ENCODE measurements around the gene TP53RK. TPM values are rescaled to one million over a fixed set of nuclear protein-coding genes. Genes with fewer than 3 reads are reported as not detected.
A peak's percentile ranks its signal among the peaks of the same experiment; 100 is the strongest.

Gene TP53RK
- total and polyA plus RNA-seq, 2 of the 13 experiments (the other 11 are each of a cell fraction or from before 2014, with no cell fraction given), result 12.9 to 25.5 TPM

- TF ChIP-seq ZSCAN5A (CRISPR knock-in tag; IDR thresholded peaks at IDR 0.05; ENCODE audit: borderline replicate concordance), result 0 out of 2 replicates have a peak, but pooled peaks have one; percentile 18
Observed at GRCh38 chr20:46673394-46674252, 15.6 kb downstream of the TP53RK start (continued).

DNA sequence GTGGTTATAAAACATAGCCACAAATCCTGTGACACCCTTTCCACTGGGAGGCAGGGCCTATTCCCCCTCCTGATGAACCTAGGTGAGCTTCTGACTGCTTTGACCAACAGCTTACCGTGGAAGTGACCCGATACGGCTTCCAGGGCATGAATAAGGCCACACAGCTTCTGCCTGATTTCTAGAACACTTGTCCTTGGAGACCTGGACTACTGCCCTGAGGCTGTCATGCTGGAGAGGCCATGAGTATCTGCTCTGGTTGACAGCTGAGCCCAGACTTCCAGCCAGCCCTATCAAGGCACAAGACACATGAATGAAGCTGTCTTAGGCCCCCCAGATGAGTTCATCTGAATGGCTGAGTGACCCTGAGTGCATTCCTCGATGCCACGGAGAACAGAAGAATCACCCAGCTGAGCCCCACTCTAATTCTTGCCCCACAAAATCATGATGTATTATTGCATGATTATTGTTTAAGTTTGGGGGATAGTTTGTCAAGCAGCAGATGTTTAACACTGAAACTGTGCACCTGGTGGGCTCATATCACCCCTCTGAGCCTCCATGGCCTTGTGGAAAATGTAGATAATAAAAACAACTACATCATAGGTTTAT, 16.6 kb downstream of the TP53RK start:
- Histone ChIP-seq H3K4me2 (ENCODE audit: low read depth, low read length) (no peak overlapping the region), H3K9me3 (ENCODE audit: low read length) (peaks cover 45% of the 10 kb centered on the region), H3K27me3 (ENCODE audit: control insufficient read depth in 1 of 2, insufficient read depth in 2 of 2, low read length in 2 of 2) (no peaks in the 10 kb centered on the region), H4K20me1 (ENCODE audit: insufficient read depth, low read length) (no peaks in the 10 kb centered on the region), H3K9ac (ENCODE audit: insufficient read depth, low read depth, low read length) (no peak overlapping the region), H3K36me3 (replicated peaks in 1 of 2; ENCODE audit: control insufficient read depth in 1 of 2, insufficient read depth in 2 of 2, low read length in 2 of 2) (no peaks in the 10 kb centered on the region), H3K27ac (ENCODE audit: extremely low read length, insufficient read depth, low read length) (peak overlapping the region; percentile 84), H3K79me2 (ENCODE audit: insufficient read depth, low read length) (no peaks in the 10 kb centered on the region), H2AFZ (ENCODE audit: low read length) (no peak overlapping the region), H3K4me3 (replicated peaks in 1 of 3; ENCODE audit: insufficient read depth in 1 of 3, low read depth in 2 of 3, low read length in 3 of 3) (no peak overlapping the region), H3K4me1 (ENCODE audit: insufficient read depth, low read length) (peaks cover 100% of the 10 kb centered on the region)
- ATAC-seq (no peak), FAIRE-seq (no peak), DNase-seq (ENCODE audit: low spot score) (no peak)
- no TSS peak for BruUV-seq (replicated peaks)
- in situ Hi-C loops (cut with HindIII; ENCODE audit: extremely low pct_ligation_motif_present, low pct_unique_long_range_greater_than_20kb), result no loop called here
- WGBS (ENCODE audit: low lambda C conversion rate), result 97% methylated on average over 5 of the region's 5 CpGs
- POLR2A ChIA-PET, result interaction anchor here (1.0 to 6.7 kb wide), 10 partner anchors 8 to 149 kb away, joined by 3 to 55 read pairs (median 6); partner anchors contain the start of genes SLC13A3 and TP53RK
- CTCF ChIA-PET (ENCODE audit: low intra/inter-chr PET ratio, low total read pairs), result no interaction called here
- intact Hi-C loops (cut with micrococcal nuclease; ENCODE audit: unreplicated experiment), result no loop called here
- TF ChIP-seq ZNF839 (CRISPR knock-in tag; IDR thresholded peaks at IDR 0.05; ENCODE audit: borderline replicate concordance), result 0 out of 2 replicates have a peak, but pooled peaks have one; percentile 7
- no peak for TF ChIP-seq TFDP1 (CRISPR knock-in tag; IDR thresholded peaks at IDR 0.05; ENCODE audit: borderline replicate concordance)
- 0 out of 2 replicates have a peak, but pooled peaks have one; percentile 4 for TF ChIP-seq ZSCAN31 (CRISPR knock-in tag; IDR thresholded peaks at IDR 0.05; ENCODE audit: low read depth)
- no peak for TF ChIP-seq JUND (CRISPR knock-in tag; IDR thresholded peaks at IDR 0.05)
- TF ChIP-seq ZNF280B (CRISPR knock-in tag; IDR thresholded peaks at IDR 0.05; ENCODE audit: borderline replicate concordance), result peak; percentile 64; the same call in 1 of the 2 replicates
- peak; percentile 31 for TF ChIP-seq TEAD3 (CRISPR knock-in tag; optimal IDR thresholded peaks at IDR 0.05; ENCODE audit: borderline replicate concordance)
- TF ChIP-seq ZNF280D (CRISPR knock-in tag; IDR thresholded peaks at IDR 0.05), result peak; percentile 77; the same call in 1 of the 2 replicates
- TF ChIP-seq ZNF17 (CRISPR knock-in tag; IDR thresholded peaks at IDR 0.05), result no peak
- 0 out of 2 replicates have a peak, but pooled peaks have one; percentile 12 for TF ChIP-seq TSC22D2 (CRISPR knock-in tag; IDR thresholded peaks at IDR 0.05; ENCODE audit: borderline replicate concordance)
- no peak for TF ChIP-seq ZNF431 (CRISPR knock-in tag; IDR thresholded peaks at IDR 0.05; ENCODE audit: borderline replicate concordance, low read depth)

All from HepG2 (cell line).